HEK293 (cell line): ENCODE measurements around the gene NXF3.

ENCODE experiments used
- ATF2 ChIP-seq: fragments of 450-650 bp; formaldehyde crosslinking; IDR thresholded peaks from 2 replicates; pipeline ENCODE4 v1.5.1; 2016; ENCODE audit warnings: missing biosample characterization, missing genetic modification characterization, low read depth
- CTCF ChIP-seq: fragments of 450-650 bp; formaldehyde crosslinking; IDR thresholded peaks from 2 replicates; pipeline ENCODE4 v1.5.1; 2016; ENCODE audit warnings: missing biosample characterization, missing genetic modification characterization
- YY1 ChIP-seq: fragments of 450-650 bp; formaldehyde crosslinking; IDR thresholded peaks from 2 replicates; pipeline ENCODE4 v1.5.1; 2018; ENCODE audit warnings: missing biosample characterization, missing genetic modification characterization
- ZBTB20 ChIP-seq: fragments of 450-650 bp; formaldehyde crosslinking; IDR thresholded peaks from 2 replicates; pipeline ENCODE4 v1.5.1; 2016; ENCODE audit warnings: missing biosample characterization, missing genetic modification characterization
- ZBTB49 ChIP-seq: fragments of 450-650 bp; formaldehyde crosslinking; IDR thresholded peaks from 2 replicates; pipeline ENCODE4 v1.5.1; 2016; ENCODE audit warnings: missing biosample characterization, missing genetic modification characterization, low read depth
- ZBTB7A ChIP-seq: fragments of 450-650 bp; formaldehyde crosslinking; IDR thresholded peaks from 2 replicates; pipeline ENCODE4 v1.5.1; 2016; ENCODE audit warnings: low read depth, missing biosample characterization, missing genetic modification characterization
- ZNF324 ChIP-seq: fragments of 450-650 bp; formaldehyde crosslinking; IDR thresholded peaks from 2 replicates; pipeline ENCODE4 v1.5.1; 2016; ENCODE audit warnings: missing biosample characterization, missing genetic modification characterization
- ZNF426 ChIP-seq: fragments of 450-650 bp; formaldehyde crosslinking; IDR thresholded peaks from 2 replicates; pipeline ENCODE4 v1.5.1; 2017; ENCODE audit warnings: missing biosample characterization, missing genetic modification characterization, mild to moderate bottlenecking, inconsistent platforms, moderate library complexity
- ZNF544 ChIP-seq: fragments of 450-650 bp; formaldehyde crosslinking; IDR thresholded peaks from 2 replicates; pipeline ENCODE4 v1.5.0; 2017; ENCODE audit warnings: missing biosample characterization, missing genetic modification characterization
- ZNF580 ChIP-seq: fragments of 450-650 bp; formaldehyde crosslinking; IDR thresholded peaks from 2 replicates; pipeline ENCODE4 v1.5.1; 2016; ENCODE audit warnings: missing biosample characterization, missing genetic modification characterization
- ZNF704 ChIP-seq: fragments of 450-650 bp; formaldehyde crosslinking; IDR thresholded peaks from 2 replicates; pipeline ENCODE4 v1.5.1; 2016; ENCODE audit warnings: missing biosample characterization, missing genetic modification characterization

- no peak for TF ChIP-seq CTCF
- TF ChIP-seq ZNF426 (tag by site-specific recombination), result no peak
- no peak for TF ChIP-seq ZNF544 (tag by site-specific recombination)
- TF ChIP-seq ZNF580, result no peak
- TF ChIP-seq ZBTB20 (tag by site-specific recombination), result no peak
- no peak for TF ChIP-seq ZNF704 (tag by site-specific recombination)
- TF ChIP-seq YY1 (tag by site-specific recombination), result no peak
- TF ChIP-seq ATF2, result no peak
- TF ChIP-seq ZNF324 (tag by site-specific recombination), result no peak
- no peak for TF ChIP-seq ZBTB7A (tag by site-specific recombination)
- no peak for TF ChIP-seq ZBTB49 (tag by site-specific recombination)
Measured at GRCh38 chrX:103092942-103093341, at the start of gene NXF3.
